ENCODE results near the gene SECISBP2.

SECISBP2 gene

DNA sequence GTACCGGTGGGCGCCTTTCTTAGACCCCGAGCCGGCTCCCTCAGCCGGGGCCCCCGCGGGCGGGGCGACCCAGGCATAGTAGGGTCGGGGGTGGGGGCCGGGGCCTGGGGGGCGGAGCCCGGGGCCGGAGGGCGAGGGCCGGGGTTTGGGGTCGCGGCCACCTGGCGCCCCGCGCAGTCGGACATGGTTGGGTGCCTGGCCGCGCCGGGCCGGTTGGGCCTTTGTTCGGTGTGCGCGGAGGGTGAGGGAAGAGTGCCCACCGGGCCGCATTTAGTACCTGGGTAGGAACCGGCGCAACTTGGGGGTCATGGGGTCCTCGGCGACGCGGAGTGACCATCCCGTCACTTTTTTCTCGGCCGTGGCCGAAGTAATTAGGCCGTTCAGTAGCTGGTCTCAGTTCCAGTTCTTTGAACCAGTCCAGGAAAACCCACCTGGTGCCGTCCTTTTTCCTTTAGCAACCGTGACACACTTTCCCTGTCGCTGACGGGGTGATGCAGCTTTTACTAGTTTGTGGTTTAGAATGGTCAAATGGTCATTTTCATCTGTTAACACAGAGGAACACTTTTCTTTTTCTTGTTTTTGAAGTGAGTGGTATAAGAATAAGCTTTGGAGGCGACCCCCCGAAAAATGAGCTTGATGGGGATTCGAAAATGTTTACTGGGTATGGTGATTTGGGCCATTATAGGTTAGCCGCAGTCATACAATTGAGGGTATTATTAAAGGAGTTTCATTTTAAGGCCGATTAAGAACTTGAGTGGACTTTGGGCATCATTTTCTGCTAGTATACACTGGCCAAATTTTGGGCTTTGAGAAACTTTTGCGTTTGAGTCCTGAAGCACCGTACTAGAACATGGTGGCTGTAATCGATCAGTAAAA is 6.7 kb upstream of the SECISBP2 start:
- DNase-seq (ENCODE audit: low read depth, low spot score), result no peak
- TF ChIP-seq YY1 (IDR thresholded peaks at IDR 0.05; ENCODE audit: insufficient read depth, insufficient read length) (no peak), ZNF274 (IDR thresholded peaks at IDR 0.05; ENCODE audit: low read depth, low read length) (no peak), SUZ12 (IDR thresholded peaks at IDR 0.05; ENCODE audit: extremely low read depth, insufficient read depth, insufficient read length) (no peak)
- H3K36me3 ChIP-seq (ENCODE audit: insufficient read depth, insufficient read length, low read length), result peaks cover 59% of the 10 kb centered on the region
- peak overlapping the region; percentile 84 for H3K4me3 ChIP-seq (ENCODE audit: insufficient read length, low read depth)
- peak overlapping the region; percentile 94 for H3K9ac ChIP-seq (ENCODE audit: insufficient read length, low read depth)
- no peaks in the 10 kb centered on the region for H3K4me1 ChIP-seq (ENCODE audit: insufficient read depth, insufficient read length)
- no peaks in the 10 kb centered on the region for H3K9me3 ChIP-seq (ENCODE audit: insufficient read depth, low read length)
- no peaks in the 10 kb centered on the region for H3K27me3 ChIP-seq (ENCODE audit: insufficient read depth, insufficient read length)

DNA sequence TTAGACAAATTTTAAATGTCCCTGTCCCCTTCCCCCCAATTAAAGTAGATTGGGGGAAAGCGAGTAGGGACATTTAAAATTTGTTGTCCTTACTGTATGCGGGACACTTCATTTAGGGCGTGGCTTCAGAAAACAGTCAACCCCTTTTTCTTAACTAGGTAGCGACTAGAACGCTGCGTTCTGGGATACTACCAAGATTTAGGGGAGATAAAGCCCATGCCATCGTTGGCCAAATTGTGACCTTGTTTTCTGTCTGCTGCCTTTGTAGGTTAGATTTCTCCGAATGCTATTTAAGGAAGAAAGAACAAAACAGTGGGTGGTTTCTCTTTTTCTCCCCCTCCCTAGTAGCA is 6.1 kb upstream of the SECISBP2 start:
- Histone ChIP-seq H3K4me1 (ENCODE audit: insufficient read depth, insufficient read length) (no peaks in the 10 kb centered on the region), H3K9me3 (ENCODE audit: insufficient read depth, low read length) (no peaks in the 10 kb centered on the region), H3K9ac (ENCODE audit: insufficient read length, low read depth) (peak overlapping the region; percentile 94), H3K36me3 (ENCODE audit: insufficient read depth, insufficient read length, low read length) (peaks cover 61% of the 10 kb centered on the region), H3K4me3 (ENCODE audit: insufficient read length, low read depth) (peak overlapping the region; percentile 84), H3K27me3 (ENCODE audit: insufficient read depth, insufficient read length) (no peaks in the 10 kb centered on the region)
- no peak for TF ChIP-seq YY1 (IDR thresholded peaks at IDR 0.05; ENCODE audit: insufficient read depth, insufficient read length)
- no peak for TF ChIP-seq ZNF274 (IDR thresholded peaks at IDR 0.05; ENCODE audit: low read depth, low read length)
- TF ChIP-seq SUZ12 (IDR thresholded peaks at IDR 0.05; ENCODE audit: extremely low read depth, insufficient read depth, insufficient read length), result no peak
- no peak for DNase-seq (ENCODE audit: low read depth, low spot score)

GRCh38 chr9:89313842-89314241 is 4.5 kb upstream of the SECISBP2 start:
- Histone ChIP-seq H3K9me3 (ENCODE audit: insufficient read depth, low read length) (no peaks in the 10 kb centered on the region), H3K4me3 (ENCODE audit: insufficient read length, low read depth) (peak overlapping the region; percentile 84), H3K27me3 (ENCODE audit: insufficient read depth, insufficient read length) (no peaks in the 10 kb centered on the region), H3K4me1 (ENCODE audit: insufficient read depth, insufficient read length) (peaks cover 2% of the 10 kb centered on the region), H3K36me3 (ENCODE audit: insufficient read depth, insufficient read length, low read length) (peaks cover 62% of the 10 kb centered on the region), H3K9ac (ENCODE audit: insufficient read length, low read depth) (peak overlapping the region; percentile 94)
- TF ChIP-seq SUZ12 (IDR thresholded peaks at IDR 0.05; ENCODE audit: extremely low read depth, insufficient read depth, insufficient read length) (no peak), YY1 (IDR thresholded peaks at IDR 0.05; ENCODE audit: insufficient read depth, insufficient read length) (no peak), ZNF274 (IDR thresholded peaks at IDR 0.05; ENCODE audit: low read depth, low read length) (no peak)
- DNase-seq (ENCODE audit: low read depth, low spot score), result no peak

GRCh38 chr9:89314955-89315354 is 3.3 kb upstream of the SECISBP2 start:
- TF ChIP-seq YY1 (IDR thresholded peaks at IDR 0.05; ENCODE audit: insufficient read depth, insufficient read length), result no peak
- no peak for TF ChIP-seq ZNF274 (IDR thresholded peaks at IDR 0.05; ENCODE audit: low read depth, low read length)
- no peak for TF ChIP-seq SUZ12 (IDR thresholded peaks at IDR 0.05; ENCODE audit: extremely low read depth, insufficient read depth, insufficient read length)
- Histone ChIP-seq H3K9me3 (ENCODE audit: insufficient read depth, low read length) (no peaks in the 10 kb centered on the region), H3K4me1 (ENCODE audit: insufficient read depth, insufficient read length) (peaks cover 2% of the 10 kb centered on the region), H3K27me3 (ENCODE audit: insufficient read depth, insufficient read length) (no peaks in the 10 kb centered on the region), H3K36me3 (ENCODE audit: insufficient read depth, insufficient read length, low read length) (peaks cover 67% of the 10 kb centered on the region), H3K4me3 (ENCODE audit: insufficient read length, low read depth) (peak overlapping the region; percentile 84), H3K9ac (ENCODE audit: insufficient read length, low read depth) (peak overlapping the region; percentile 94)
- no peak for DNase-seq (ENCODE audit: low read depth, low spot score)

GRCh38 chr9:89315482-89315881 is 2.8 kb upstream of the SECISBP2 start:
- Histone ChIP-seq H3K36me3 (ENCODE audit: insufficient read depth, insufficient read length, low read length) (peaks cover 69% of the 10 kb centered on the region), H3K27me3 (ENCODE audit: insufficient read depth, insufficient read length) (no peaks in the 10 kb centered on the region), H3K9me3 (ENCODE audit: insufficient read depth, low read length) (no peaks in the 10 kb centered on the region), H3K4me3 (ENCODE audit: insufficient read length, low read depth) (no peak overlapping the region), H3K9ac (ENCODE audit: insufficient read length, low read depth) (no peak overlapping the region), H3K4me1 (ENCODE audit: insufficient read depth, insufficient read length) (peaks cover 2% of the 10 kb centered on the region)
- TF ChIP-seq ZNF274 (IDR thresholded peaks at IDR 0.05; ENCODE audit: low read depth, low read length) (no peak), SUZ12 (IDR thresholded peaks at IDR 0.05; ENCODE audit: extremely low read depth, insufficient read depth, insufficient read length) (no peak), YY1 (IDR thresholded peaks at IDR 0.05; ENCODE audit: insufficient read depth, insufficient read length) (no peak)
- no peak for DNase-seq (ENCODE audit: low read depth, low spot score)

- Histone ChIP-seq H3K4me3 (ENCODE audit: insufficient read length, low read depth) (no peak overlapping the region), H3K9ac (ENCODE audit: insufficient read length, low read depth) (peak overlapping the region; percentile 98), H3K4me1 (ENCODE audit: insufficient read depth, insufficient read length) (peaks cover 2% of the 10 kb centered on the region), H3K27me3 (ENCODE audit: insufficient read depth, insufficient read length) (no peaks in the 10 kb centered on the region), H3K9me3 (ENCODE audit: insufficient read depth, low read length) (no peaks in the 10 kb centered on the region), H3K36me3 (ENCODE audit: insufficient read depth, insufficient read length, low read length) (peaks cover 72% of the 10 kb centered on the region)
- TF ChIP-seq ZNF274 (IDR thresholded peaks at IDR 0.05; ENCODE audit: low read depth, low read length) (no peak), YY1 (IDR thresholded peaks at IDR 0.05; ENCODE audit: insufficient read depth, insufficient read length) (no peak), SUZ12 (IDR thresholded peaks at IDR 0.05; ENCODE audit: extremely low read depth, insufficient read depth, insufficient read length) (no peak)
- DNase-seq (ENCODE audit: low read depth, low spot score), result no peak
These were observed 1.0 kb upstream of the SECISBP2 start for GRCh38 chr9:89317282-89317681.

DNA sequence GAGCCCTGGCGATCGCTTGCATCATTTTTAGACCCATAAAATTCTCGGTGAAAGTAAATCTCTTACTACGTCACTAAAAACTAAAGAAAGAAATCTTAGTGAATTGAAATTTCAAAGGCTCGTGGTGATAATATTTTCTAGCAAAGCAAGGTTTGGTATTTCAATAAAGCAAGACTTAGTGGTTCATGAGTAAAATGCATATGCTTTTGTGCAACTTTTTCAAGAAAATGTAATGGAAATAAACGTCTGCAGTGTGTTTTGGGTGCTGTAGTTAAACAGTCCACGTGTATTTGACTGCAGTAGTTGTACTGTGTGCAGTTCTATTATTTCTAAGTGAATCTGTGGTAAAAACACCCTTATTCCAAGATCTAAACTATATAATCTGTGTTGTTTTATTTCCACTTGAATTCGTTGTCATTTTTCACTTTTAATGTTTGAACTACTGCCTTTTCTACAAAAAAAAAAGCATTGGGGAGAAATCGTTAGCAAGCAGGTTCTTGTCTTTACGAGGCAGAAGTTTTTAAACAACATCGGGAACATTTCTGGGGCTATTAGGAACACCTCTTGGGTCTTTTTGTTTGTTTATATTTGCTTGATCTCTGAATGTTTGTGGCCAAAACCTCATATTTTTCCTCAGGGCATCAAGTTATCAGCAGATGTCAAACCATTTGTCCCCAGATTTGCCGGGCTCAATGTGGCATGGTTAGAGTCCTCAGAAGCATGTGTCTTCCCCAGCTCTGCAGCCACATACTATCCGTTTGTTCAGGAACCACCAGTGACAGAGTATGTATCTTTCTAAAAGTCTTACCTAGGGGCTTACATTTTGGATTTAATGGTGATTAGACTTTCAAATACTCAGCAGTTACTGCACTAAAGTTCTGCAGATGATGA is 960 bp downstream of the SECISBP2 start:
- Histone ChIP-seq H3K36me3 (ENCODE audit: insufficient read depth, insufficient read length, low read length) (peaks cover 67% of the 10 kb centered on the region), H3K9ac (ENCODE audit: insufficient read length, low read depth) (peak overlapping the region; percentile 98), H3K27me3 (ENCODE audit: insufficient read depth, insufficient read length) (no peaks in the 10 kb centered on the region), H3K9me3 (ENCODE audit: insufficient read depth, low read length) (no peaks in the 10 kb centered on the region), H3K4me3 (ENCODE audit: insufficient read length, low read depth) (peak overlapping the region; percentile 84), H3K4me1 (ENCODE audit: insufficient read depth, insufficient read length) (peaks cover 2% of the 10 kb centered on the region)
- TF ChIP-seq SUZ12 (IDR thresholded peaks at IDR 0.05; ENCODE audit: extremely low read depth, insufficient read depth, insufficient read length), result no peak
- no peak for TF ChIP-seq YY1 (IDR thresholded peaks at IDR 0.05; ENCODE audit: insufficient read depth, insufficient read length)
- no peak for TF ChIP-seq ZNF274 (IDR thresholded peaks at IDR 0.05; ENCODE audit: low read depth, low read length)
- DNase-seq (ENCODE audit: low read depth, low spot score), result no peak

All from NT2/D1 (cell line).